ENCODE data around the gene DNAH10. TPM values are rescaled to one million over a fixed set of nuclear protein-coding genes. Genes with fewer than 3 reads are reported as not detected.
A peak's percentile ranks its signal among the peaks of the same experiment; 100 is the strongest.
"Not testable (repeated sequence)": the region's sequence is repeated elsewhere in the genome, so short reads cannot be mapped to it uniquely, and the experiment has no call there.

The DNAH10 gene
- polyA plus RNA-seq, 3 donors = 5.6 to 6.4 (median 5.8) TPM

DNA sequence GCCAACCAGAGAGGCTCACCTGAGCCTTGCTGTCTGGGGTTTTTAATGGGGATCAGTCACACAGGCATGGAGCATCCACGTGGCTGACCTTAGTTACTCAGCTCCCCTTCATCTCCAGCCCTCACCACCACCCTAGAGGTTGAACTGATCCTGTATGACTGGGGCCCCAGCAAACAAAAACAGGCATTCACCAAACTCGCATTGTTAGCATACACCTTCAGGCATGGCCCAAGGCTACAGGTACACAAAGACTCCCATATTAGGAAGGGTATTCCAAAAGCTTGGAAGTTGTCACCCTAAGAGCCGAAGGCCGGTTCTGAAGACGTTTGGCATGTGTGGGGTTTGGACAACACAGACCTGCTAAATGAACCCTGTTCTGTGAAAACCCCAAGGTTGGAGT is 10.0 kb downstream of the DNAH10 start:
- no peak for DNase-seq (ENCODE audit: extremely low read depth in 1 of 11, low read depth in 9 of 11, low spot score in 4 of 11)

DNA sequence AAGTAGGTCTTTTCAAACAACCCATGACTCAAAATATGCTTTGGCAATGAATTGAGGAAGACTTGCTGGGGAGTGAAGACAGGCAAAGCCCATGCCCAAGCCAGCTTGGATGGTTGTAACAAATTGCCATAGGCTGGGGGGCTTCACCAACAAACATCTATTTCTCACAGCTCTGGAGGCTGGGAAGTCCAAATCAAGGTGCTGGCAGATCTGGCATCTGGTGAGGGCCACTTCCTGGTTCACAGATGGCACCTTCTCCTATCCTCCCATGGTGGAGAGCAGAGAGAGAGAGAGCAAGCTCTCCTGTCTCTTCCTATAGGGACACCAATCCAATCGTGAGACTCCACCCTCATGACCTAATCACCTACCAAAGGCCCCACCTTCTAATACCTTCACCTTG is 11.3 kb downstream of the DNAH10 start:
- no peak for DNase-seq (ENCODE audit: extremely low read depth in 1 of 11, low read depth in 9 of 11, low spot score in 4 of 11)

- no peak for DNase-seq (ENCODE audit: extremely low read depth in 1 of 11, low read depth in 9 of 11, low spot score in 4 of 11)
Observed at GRCh38 chr12:123779551-123779950, 17.4 kb downstream of the DNAH10 start.

GRCh38 chr12:123782997-123783792 is 21.1 kb downstream of the DNAH10 start:
- DNase-seq (ENCODE audit: extremely low read depth in 1 of 11, low read depth in 9 of 11, low spot score in 4 of 11) = no peak

DNA sequence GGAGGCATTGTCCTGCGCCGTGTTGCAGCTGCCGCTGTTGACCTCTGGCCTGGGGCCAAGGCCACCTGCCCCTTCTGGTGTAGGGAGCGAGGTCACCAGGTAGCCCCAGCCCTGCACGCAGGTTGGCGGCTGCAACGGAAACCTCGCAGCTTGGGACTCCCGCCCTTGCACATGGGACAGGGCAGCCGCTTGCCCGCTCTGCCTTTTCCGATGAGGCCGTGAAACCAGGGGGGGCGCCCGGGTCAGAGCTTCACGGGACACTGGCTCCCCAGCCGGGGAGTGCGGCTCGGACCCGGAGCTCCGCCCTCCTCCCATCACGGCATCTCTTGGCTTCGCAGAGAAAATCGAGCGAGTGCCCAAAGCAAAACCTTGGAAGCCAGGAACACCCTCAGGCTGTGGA is 25.4 kb downstream of the DNAH10 start:
- no peak for DNase-seq (ENCODE audit: extremely low read depth in 1 of 11, low read depth in 9 of 11, low spot score in 4 of 11)

DNA sequence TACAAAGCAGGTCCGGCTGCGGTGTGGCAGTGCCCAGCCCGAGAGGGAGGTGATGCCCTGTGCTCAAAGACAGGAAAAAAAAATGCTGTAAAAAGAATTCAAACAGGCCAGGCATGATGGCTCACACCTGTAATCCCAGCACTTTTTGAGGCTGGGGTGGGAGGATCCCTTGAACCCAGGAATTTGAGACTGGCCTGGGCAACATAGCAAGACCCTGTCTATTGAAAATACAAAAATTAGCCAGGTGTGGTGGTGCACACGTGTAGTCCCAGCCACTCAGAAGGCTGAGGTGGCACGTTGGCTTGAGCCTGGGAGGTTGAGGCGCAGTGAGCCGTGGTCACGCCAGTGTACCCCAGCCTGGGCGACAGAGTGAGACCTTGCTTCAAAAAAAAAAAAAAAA is 26.4 kb downstream of the DNAH10 start:
- DNase-seq (ENCODE audit: extremely low read depth in 1 of 11, low read depth in 9 of 11, low spot score in 4 of 11) = no peak

GRCh38 chr12:123789422-123789821 is 27.3 kb downstream of the DNAH10 start:
- DNase-seq (ENCODE audit: extremely low read depth in 1 of 11, low read depth in 9 of 11, low spot score in 4 of 11) = not testable (repeated sequence)

- no peak for DNase-seq (ENCODE audit: extremely low read depth in 1 of 11, low read depth in 9 of 11, low spot score in 4 of 11)
Observed at GRCh38 chr12:123790905-123791467, 28.9 kb downstream of the DNAH10 start.

DNA sequence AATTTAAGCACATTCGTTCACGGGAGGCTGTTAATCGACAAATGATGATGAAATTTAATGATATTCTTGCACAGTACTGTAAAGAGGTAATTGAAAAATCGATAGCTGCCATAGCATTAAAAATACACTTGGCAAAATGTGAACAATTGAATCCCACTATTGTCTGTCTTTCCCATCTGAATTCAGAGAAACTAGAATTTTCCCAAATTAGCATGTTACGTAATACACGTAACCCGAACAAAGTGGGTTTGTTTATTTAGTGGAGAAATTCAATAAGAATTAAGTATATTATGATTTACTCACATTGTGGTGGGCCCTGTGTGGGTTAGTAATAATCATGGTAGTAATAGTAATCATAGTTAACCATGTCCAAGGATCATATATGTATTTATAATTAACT is 31.9 kb downstream of the DNAH10 start:
- no peak for DNase-seq (ENCODE audit: extremely low read depth in 1 of 11, low read depth in 9 of 11, low spot score in 4 of 11)

DNA sequence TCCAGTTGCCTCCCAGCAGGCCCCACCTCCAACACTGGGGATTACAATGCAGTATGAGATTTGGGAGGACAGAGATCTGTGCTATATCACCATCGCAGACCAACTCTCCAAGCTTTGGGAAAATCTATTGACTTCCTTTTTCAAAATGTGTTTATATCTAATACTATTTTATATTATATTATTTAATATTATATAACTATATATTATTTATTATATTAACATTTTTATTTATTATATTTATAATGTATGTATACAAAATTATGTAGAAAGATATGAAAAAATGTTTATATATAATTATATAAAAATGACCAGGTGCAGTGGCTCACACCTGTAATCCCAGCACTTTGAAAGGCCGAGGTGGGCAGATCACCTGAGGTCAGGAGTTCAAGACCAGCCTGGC is 36.4 kb downstream of the DNAH10 start:
- DNase-seq (ENCODE audit: extremely low read depth in 1 of 11, low read depth in 9 of 11, low spot score in 4 of 11) = no peak

- no peak for DNase-seq (ENCODE audit: extremely low read depth in 1 of 11, low read depth in 9 of 11, low spot score in 4 of 11)
Observed at GRCh38 chr12:123799227-123799626, 37.1 kb downstream of the DNAH10 start.

GRCh38 chr12:123801573-123802178 is 39.6 kb downstream of the DNAH10 start:
- no peak for DNase-seq (ENCODE audit: extremely low read depth in 1 of 11, low read depth in 9 of 11, low spot score in 4 of 11)

- no peak for DNase-seq (ENCODE audit: extremely low read depth in 1 of 11, low read depth in 9 of 11, low spot score in 4 of 11)
Observed at GRCh38 chr12:123805173-123805572, 43.1 kb downstream of the DNAH10 start.

DNA sequence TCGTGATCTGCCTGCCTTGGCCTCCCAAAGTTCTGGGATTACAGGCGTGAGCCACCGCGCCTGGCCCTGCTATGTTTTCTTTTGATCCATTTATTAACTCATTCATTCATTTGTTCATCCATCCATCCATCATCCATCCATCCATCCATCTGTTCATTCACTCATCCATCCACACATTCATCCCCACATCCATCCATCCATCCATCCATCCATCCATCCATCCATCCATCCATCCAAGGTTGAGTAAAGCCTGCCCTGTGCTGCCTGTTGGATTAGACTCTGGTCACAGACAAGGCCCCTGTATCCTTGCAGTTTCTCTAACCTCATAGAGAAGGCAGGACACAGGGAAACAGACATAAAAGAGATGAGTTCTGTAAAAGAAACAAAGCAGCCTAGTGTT is 44.9 kb downstream of the DNAH10 start:
- DNase-seq (ENCODE audit: extremely low read depth in 1 of 11, low read depth in 9 of 11, low spot score in 4 of 11) = no peak

DNA sequence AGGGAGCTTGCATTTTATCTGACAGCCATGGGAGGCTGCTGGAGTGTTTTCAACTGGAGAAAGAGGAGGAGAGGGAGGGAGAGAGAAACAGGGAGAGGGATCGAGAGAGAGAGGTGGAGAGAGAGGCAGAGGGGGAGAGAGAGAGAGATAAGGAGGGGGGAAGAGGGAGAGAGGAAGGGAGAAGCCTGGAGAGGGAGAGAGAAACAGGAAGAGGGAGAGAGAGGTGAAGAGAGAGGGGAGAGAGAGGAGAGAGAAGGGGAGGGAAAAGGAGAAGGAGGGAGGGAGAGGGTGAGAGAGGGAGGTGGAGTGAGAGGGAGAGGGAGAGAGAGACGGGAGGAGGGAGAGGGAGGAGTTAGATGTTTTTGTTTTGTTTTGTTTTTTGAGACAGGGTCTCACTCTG is 45.6 kb downstream of the DNAH10 start:
- DNase-seq (ENCODE audit: extremely low read depth in 1 of 11, low read depth in 9 of 11, low spot score in 4 of 11) = peak in 6 of 11 donors; percentile 11 to 43 (median 15)

GRCh38 chr12:123808167-123808566 is 46.1 kb downstream of the DNAH10 start:
- DNase-seq (ENCODE audit: extremely low read depth in 1 of 11, low read depth in 9 of 11, low spot score in 4 of 11) = no peak

- no peak for DNase-seq (ENCODE audit: extremely low read depth in 1 of 11, low read depth in 9 of 11, low spot score in 4 of 11)
Observed at GRCh38 chr12:123813349-123813748, 51.2 kb downstream of the DNAH10 start.

GRCh38 chr12:123815968-123816367 is 53.9 kb downstream of the DNAH10 start:
- DNase-seq (ENCODE audit: extremely low read depth in 1 of 11, low read depth in 9 of 11, low spot score in 4 of 11) = no peak

GRCh38 chr12:123816896-123817537 is 54.9 kb downstream of the DNAH10 start:
- no peak for DNase-seq (ENCODE audit: extremely low read depth in 1 of 11, low read depth in 9 of 11, low spot score in 4 of 11)

GRCh38 chr12:123822804-123823203 is 60.7 kb downstream of the DNAH10 start:
- no peak for DNase-seq (ENCODE audit: extremely low read depth in 1 of 11, low read depth in 9 of 11, low spot score in 4 of 11)

Data from renal cortex interstitium (tissue), 11 donors.